ENCODE results near the gene UBA1.

The UBA1 gene

GRCh38 chrX:47170861-47171692, 22.6 kb upstream of the UBA1 start:
- DNase-seq = no peak

- DNase-seq = no peak
These were observed 21.6 kb upstream of the UBA1 start for GRCh38 chrX:47171996-47172395.

DNA sequence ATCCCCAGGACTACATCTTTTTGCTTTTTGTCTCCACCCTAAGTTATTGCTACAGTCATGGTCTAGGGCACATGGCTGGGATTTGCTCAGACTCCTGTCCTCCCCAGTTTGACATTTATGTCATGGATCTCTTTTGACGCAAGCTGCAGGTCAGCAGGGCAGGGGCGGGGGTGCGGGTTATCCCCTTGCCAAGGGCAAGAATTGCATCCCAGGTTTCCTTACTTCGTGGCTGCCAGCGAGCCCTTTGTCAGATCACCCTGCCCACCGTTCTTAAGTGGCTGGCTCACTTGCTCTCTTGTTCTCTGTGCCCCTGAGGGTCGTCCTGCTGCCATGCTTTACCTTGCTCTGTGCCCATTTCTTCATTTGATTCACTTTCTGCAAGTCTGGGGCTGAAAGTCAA, 21.1 kb upstream of the UBA1 start:
- DNase-seq = no peak

DNA sequence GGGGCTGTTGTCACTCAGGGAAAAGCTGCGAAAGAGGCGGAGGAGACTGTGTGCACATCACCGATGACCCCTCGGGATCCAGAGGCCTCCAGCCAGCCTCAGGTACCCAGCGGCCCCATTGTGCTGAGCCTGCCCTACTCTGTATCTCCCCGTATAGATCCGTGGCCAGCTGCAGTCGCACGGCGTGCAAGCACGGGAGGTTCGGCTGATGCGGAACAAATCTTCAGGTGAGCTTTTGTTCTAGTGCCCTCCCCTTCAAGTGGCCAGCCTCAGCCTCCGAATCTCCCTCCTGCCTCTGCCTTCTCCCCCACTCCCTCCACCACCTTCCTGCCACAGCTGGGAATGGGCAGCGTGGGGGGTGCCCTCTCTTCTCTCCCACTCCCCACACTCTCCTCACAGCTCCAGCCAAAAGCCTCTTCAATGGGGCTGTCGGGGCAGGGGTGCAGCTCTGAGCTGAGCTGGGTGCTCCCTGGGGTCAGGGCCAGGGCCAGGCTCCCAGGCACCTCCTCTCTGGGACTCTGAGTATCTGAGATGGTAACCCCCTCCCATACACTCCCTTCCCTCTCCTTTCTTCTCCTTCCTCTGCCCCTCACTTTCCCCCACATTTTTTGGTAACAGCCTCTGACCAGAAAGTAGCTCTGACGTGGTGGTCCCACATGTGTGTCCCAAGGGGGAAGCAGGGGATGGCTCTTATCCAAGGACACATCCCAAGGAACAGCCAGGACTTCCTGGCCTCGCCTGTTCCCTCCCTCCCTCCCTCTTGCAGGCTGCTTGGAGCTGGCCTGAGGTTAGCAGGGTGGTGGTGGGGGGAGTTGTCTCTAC, 20.4 kb upstream of the UBA1 start:
- no peak for DNase-seq

GRCh38 chrX:47174376-47174775, 19.3 kb upstream of the UBA1 start:
- no peak for DNase-seq

GRCh38 chrX:47174846-47175587, 18.6 kb upstream of the UBA1 start:
- DNase-seq = no peak

GRCh38 chrX:47175588-47175980, 18.0 kb upstream of the UBA1 start:
- no peak for DNase-seq

- no peak for DNase-seq
These were observed 17.4 kb upstream of the UBA1 start for GRCh38 chrX:47176101-47176740.

DNA sequence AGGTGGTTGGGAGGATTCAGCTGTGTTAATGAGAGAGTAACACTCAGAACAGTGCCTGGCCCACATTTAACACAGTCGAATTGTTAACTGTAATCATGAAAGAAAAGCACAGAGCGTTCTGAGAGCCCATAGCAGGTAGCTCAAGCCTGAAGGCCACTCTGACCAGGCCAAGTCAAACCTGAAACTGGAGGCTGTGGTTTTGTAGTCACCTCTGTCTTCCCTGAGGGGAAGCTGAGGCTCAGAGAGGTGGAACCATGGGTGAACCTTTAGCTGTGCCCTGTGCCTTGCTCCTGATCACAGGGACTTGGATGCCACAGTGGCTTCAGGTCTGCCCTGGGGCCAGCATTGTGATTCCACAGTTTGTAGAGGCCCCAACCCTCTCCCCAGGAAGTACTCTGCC, 16.6 kb upstream of the UBA1 start:
- DNase-seq = no peak

DNA sequence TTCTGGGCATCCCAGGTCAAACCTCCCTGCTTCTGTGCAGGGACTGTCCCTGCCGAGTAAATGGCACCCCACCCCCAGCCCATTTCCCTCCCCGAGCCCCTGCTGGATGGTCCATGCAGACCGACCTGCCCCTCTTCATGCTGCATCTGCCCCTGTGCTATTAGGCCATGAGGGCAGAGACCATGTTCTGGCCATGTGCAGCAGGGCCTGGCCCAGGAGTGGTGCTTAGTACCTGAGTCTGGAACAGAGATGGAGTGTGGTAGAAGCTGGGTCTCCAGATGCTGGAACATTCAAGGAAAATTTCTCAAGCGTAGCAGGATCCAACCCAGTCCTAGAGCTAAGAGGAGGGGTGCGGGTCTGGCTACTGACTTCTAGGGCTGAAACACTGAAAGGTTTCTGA, 15.3 kb upstream of the UBA1 start:
- DNase-seq = no peak

DNA sequence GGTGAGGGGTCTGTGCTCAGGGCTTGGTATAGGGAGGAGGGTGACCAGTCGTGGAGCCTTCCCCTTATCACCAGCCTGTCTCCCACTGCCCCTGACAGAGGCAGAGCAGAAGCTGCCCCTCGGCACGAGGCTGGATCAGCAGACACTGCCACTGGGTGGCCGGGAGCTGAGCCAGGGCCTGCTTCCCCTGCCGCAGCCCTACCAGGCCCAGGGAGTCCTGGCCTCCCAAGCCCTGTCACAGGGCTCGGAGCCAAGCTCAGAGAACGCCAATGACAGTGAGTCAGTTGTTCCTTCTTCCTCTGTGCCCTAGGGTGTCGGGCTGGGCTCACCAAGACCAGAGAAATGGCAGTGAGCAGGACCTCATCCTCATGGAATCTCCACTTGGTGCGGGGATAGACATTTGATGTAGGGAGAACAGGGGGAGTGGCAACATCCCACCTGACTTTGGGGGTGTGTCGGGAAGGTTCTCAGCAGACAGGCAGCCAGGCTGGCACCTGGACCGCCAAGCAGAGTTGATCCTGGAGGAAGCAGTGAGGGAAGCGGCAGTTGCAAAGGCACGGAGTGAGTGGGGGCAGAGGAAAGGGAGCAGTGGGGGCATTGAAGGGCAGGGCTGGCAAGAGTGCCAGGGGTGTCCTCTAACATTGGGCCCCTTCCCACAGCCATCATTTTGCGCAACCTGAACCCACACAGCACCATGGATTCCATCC, 14.3 kb upstream of the UBA1 start:
- DNase-seq = no peak

- no peak for DNase-seq
These were observed 13.7 kb upstream of the UBA1 start for GRCh38 chrX:47179928-47180255.

DNA sequence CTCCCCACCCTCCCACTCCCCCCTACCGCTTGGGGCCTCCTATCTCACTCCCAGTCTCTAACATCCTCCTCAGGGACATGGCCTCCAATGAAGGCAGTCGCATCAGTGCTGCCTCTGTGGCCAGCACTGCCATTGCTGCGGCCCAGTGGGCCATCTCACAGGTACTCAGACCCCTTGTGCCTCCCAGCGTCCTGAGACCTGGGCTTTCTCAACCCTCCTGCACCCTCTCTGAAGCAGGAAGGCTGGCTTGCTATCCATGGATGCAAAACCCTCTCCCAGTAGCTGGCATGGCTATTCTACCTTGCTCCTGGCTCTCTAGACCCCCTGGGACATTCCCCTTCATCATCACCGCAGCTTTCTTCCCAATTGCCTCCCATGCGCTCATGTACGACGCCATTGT, 13.3 kb upstream of the UBA1 start:
- DNase-seq = no peak

- no peak for DNase-seq
These were observed 12.3 kb upstream of the UBA1 start for GRCh38 chrX:47181301-47181700.

DNA sequence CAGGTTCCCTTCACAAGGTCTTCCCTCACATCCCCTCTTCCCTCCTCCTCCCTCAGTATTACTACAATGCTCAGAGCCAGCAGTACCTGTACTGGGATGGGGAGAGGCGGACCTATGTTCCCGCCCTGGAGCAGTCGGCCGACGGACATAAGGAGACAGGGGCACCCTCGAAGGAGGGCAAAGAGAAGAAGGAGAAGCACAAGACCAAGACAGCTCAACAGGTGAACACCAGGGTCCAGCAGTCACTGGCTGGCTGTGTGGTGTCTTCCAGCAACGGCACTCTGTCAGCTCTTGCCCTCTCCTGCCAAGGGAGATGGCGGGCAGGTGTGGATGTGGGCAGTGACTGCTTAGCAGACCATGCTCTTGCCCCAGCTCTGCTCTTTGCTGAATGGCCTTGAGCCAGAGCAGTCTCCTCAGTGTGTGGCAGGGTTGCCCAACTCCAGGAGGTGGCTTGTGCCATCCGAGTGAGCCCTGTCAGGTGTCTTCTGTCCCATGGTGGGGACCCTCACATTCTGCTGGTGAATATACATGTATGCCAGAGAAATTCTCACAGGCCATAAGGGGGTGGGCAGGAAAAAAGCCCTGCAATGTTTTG, 11.4 kb upstream of the UBA1 start:
- DNase-seq = no peak

GRCh38 chrX:47184486-47184885, 9.1 kb upstream of the UBA1 start:
- DNase-seq = no peak

- no peak for DNase-seq
These were observed 8.4 kb upstream of the UBA1 start for GRCh38 chrX:47185241-47185640.

- DNase-seq = no peak
These were observed 7.4 kb upstream of the UBA1 start for GRCh38 chrX:47186096-47186740.

GRCh38 chrX:47187106-47187677, 6.4 kb upstream of the UBA1 start:
- DNase-seq = no peak

DNA sequence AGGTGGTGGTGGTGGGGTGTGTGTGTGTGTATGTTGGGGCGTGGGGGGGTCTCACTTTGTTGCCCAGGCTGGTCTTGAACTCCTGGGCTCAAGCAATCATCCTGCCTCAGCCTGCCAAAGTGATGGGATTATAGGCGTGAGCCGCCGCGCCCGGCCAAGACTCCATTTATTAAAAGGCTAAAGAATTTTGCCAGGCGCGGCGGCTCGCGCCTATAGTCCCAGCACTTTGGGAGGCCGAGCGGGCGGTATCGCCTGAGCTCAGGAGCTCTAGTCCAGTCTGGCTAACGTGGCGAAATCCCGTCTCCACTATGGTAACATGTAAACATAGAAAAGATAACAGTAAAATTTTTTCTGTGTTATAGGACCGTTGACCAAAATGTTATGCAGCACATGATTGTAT, 3.7 kb upstream of the UBA1 start:
- no peak for DNase-seq

Measured in NCI-H1694 (cell line).